H9 (cell line): Measurements from ENCODE around the gene ADGRA1. TPM values are rescaled to one million over a fixed set of nuclear protein-coding genes. Genes with fewer than 3 reads are reported as not detected.

Experiments used
- DNase-seq: peaks from one replicate; pipeline ENCODE4 v3.0.0-alpha.2; 2017
- H2AFZ ChIP-seq: one replicate; pipeline ENCODE4 v1.6.1; 2013; ENCODE audit warnings: mild to moderate bottlenecking, low read length, control low read depth, moderate library complexity
- H2AK5ac ChIP-seq: 2 replicates; pipeline ENCODE4 v1.6.1; 2013; ENCODE audit warnings: low read length, control low read depth, mixed read lengths; ENCODE audit not compliant: insufficient read length
- H2BK120ac ChIP-seq: one replicate; pipeline ENCODE4 v1.6.1; 2013; ENCODE audit warnings: low read depth, mild to moderate bottlenecking, low read length, control low read depth, inconsistent platforms; ENCODE audit not compliant: poor library complexity, severe bottlenecking
- H2BK12ac ChIP-seq: 2 replicates; pipeline ENCODE4 v1.6.1; 2013; ENCODE audit warnings: low read length, control low read depth, mixed read lengths, low read depth; ENCODE audit not compliant: insufficient read length
- H2BK15ac ChIP-seq: 2 replicates; pipeline ENCODE4 v1.6.1; 2013; ENCODE audit warnings: low read depth, low read length, control low read depth
- H2BK20ac ChIP-seq: one replicate; pipeline ENCODE4 v1.6.1; 2013; ENCODE audit warnings: low read depth, mild to moderate bottlenecking, low read length, control low read depth, inconsistent platforms; ENCODE audit not compliant: poor library complexity, severe bottlenecking
- H2BK5ac ChIP-seq: 2 replicates; pipeline ENCODE4 v1.6.1; 2013; ENCODE audit warnings: low read length, control low read depth, mixed read lengths; ENCODE audit not compliant: insufficient read length
- H3K14ac ChIP-seq: 2 replicates; pipeline ENCODE4 v1.6.1; 2013; ENCODE audit warnings: low read length, control low read depth; ENCODE audit not compliant: insufficient read depth
- H3K18ac ChIP-seq: 2 replicates; pipeline ENCODE4 v1.6.1; 2013; ENCODE audit warnings: low read depth, mild to moderate bottlenecking, mixed read lengths, low read length, control low read depth; ENCODE audit not compliant: insufficient read length
- H3K23ac ChIP-seq: 2 replicates; pipeline ENCODE4 v1.6.1; 2013; ENCODE audit warnings: low read length, control low read depth, mixed read lengths, low read depth; ENCODE audit not compliant: insufficient read length
- H3K23me2 ChIP-seq: 2 replicates; pipeline ENCODE4 v1.6.1; 2013; ENCODE audit warnings: low read depth, mild to moderate bottlenecking, mixed read lengths, low read length, control low read depth; ENCODE audit not compliant: insufficient read length, poor library complexity, severe bottlenecking
- H3K27ac ChIP-seq: 2 replicates; pipeline ENCODE4 v1.5.1; 2013; ENCODE audit warnings: low read length, control low read depth, mixed read lengths, low read depth; ENCODE audit not compliant: insufficient read length
- H3K27me3 ChIP-seq: 2 replicates; pipeline ENCODE4 v1.6.1; 2013; ENCODE audit warnings: low read length, control low read depth, inconsistent platforms; ENCODE audit not compliant: insufficient read depth
- H3K4ac ChIP-seq: 2 replicates; pipeline ENCODE4 v1.6.1; 2013; ENCODE audit warnings: low read depth, mild to moderate bottlenecking, control low read depth, inconsistent platforms, low read length, moderate library complexity
- H3K4me1 ChIP-seq: 2 replicates; pipeline ENCODE4 v1.6.1; 2013; ENCODE audit warnings: low read length, control low read depth, inconsistent platforms; ENCODE audit not compliant: insufficient read depth
- H3K4me2 ChIP-seq: 2 replicates; pipeline ENCODE4 v1.6.1; 2013; ENCODE audit warnings: low read length, control low read depth, mixed read lengths; ENCODE audit not compliant: insufficient read length, insufficient read depth
- H3K56ac ChIP-seq: 2 replicates; pipeline ENCODE4 v1.6.1; 2013; ENCODE audit warnings: low read depth, mild to moderate bottlenecking, mixed read lengths, low read length, control low read depth; ENCODE audit not compliant: insufficient read length
- H3K79me1 ChIP-seq: 2 replicates; pipeline ENCODE4 v1.6.1; 2013; ENCODE audit warnings: low read depth, mild to moderate bottlenecking, moderate library complexity, low read length, control low read depth, inconsistent platforms; ENCODE audit not compliant: insufficient read depth, poor library complexity, severe bottlenecking
- H3K79me2 ChIP-seq: 2 replicates; pipeline ENCODE4 v1.6.1; 2013; ENCODE audit warnings: low read length, control low read depth, inconsistent platforms; ENCODE audit not compliant: insufficient read depth
- H3K9ac ChIP-seq: 2 replicates; pipeline ENCODE4 v1.6.1; 2013; ENCODE audit warnings: low read length, control low read depth, mixed read lengths; ENCODE audit not compliant: insufficient read length; ENCODE audit errors: extremely low read depth
- H3K9me3 ChIP-seq: one replicate; pipeline ENCODE4 v1.6.1; 2013; ENCODE audit warnings: low read depth, low read length, inconsistent platforms; ENCODE audit not compliant: control insufficient read depth
- H3T11ph ChIP-seq: one replicate; pipeline ENCODE4 v1.6.1; 2013; ENCODE audit warnings: mild to moderate bottlenecking, low read length, control low read depth, inconsistent platforms
- H4K20me1 ChIP-seq: one replicate; pipeline ENCODE4 v1.6.1; 2013; ENCODE audit not compliant: control insufficient read depth, insufficient read length, insufficient read depth
- H4K5ac ChIP-seq: 2 replicates; pipeline ENCODE4 v1.6.1; 2013; ENCODE audit warnings: low read depth, mild to moderate bottlenecking, mixed read lengths, low read length, control low read depth; ENCODE audit not compliant: insufficient read length
- H4K8ac ChIP-seq: replicated peaks from 2 replicates; pipeline ENCODE4 v1.6.1; 2013; ENCODE audit warnings: low read length, control low read depth, mixed read lengths, low read depth; ENCODE audit not compliant: insufficient read length
- H4K91ac ChIP-seq: 2 replicates; pipeline ENCODE4 v1.6.1; 2013; ENCODE audit warnings: low read depth, mild to moderate bottlenecking, moderate library complexity, mixed read lengths, low read length, control low read depth; ENCODE audit not compliant: insufficient read length
- H3K27ac Mint-ChIP-seq, 3 experiments: 2 replicates in 2 of 3; 3 replicates in 1 of 3; pipeline ENCODE4 v1.8.0; 2020 to 2021; ENCODE audit warnings: mixed read lengths in 3 of 3, mild to moderate bottlenecking in 1 of 3, moderate library complexity in 1 of 3
- H3K27me3 Mint-ChIP-seq: 2 replicates; pipeline ENCODE4 v1.8.0; 2021; ENCODE audit warnings: low read depth, mild to moderate bottlenecking, moderate library complexity, mixed read lengths
- H3K36me3 Mint-ChIP-seq, 3 experiments: 2 replicates in 2 of 3; 3 replicates in 1 of 3; pipeline ENCODE4 v1.8.0; 2020 to 2021; ENCODE audit warnings: low read depth in 3 of 3, mixed read lengths in 3 of 3; ENCODE audit not compliant: insufficient read depth in 1 of 3
- H3K4me1 Mint-ChIP-seq, 2 experiments: 2 replicates each; pipeline ENCODE4 v1.8.0; 2020; ENCODE audit warnings: mixed read lengths in 2 of 2
- H3K4me3 Mint-ChIP-seq, 2 experiments: 2 replicates in 1 of 2; 3 replicates in 1 of 2; pipeline ENCODE4 v1.8.0; 2020 to 2021; ENCODE audit warnings: mild to moderate bottlenecking in 2 of 2, mixed read lengths in 2 of 2, moderate library complexity in 1 of 2
- H3K9me3 Mint-ChIP-seq, 2 experiments: 2 replicates in 1 of 2; 3 replicates in 1 of 2; pipeline ENCODE4 v1.8.0; 2020; ENCODE audit warnings: mild to moderate bottlenecking in 2 of 2, mixed read lengths in 2 of 2, moderate library complexity in 1 of 2
- CTCF ChIP-seq: fragments of 200-600 bp; sonication (generic); conservative IDR thresholded peaks from 3 replicates; pipeline ENCODE4 v1.8.0; 2021; ENCODE audit warnings: antibody characterized with exemption, mild to moderate bottlenecking
- WGBS: extraction: QIAGEN DNeasy Blood & Tissue Kit; methylation state at CpG from one replicate; pipeline ENCODE4 v1.1.7; 2013; ENCODE audit warnings: missing lambda C conversion rate, low lambda C conversion rate, mixed read lengths; ENCODE audit not compliant: insufficient read length; ENCODE audit errors: extremely low coverage; 5-methylcytosine and 5-hydroxymethylcytosine counted together
- total RNA-seq: library from RNA; stranded (reverse); gene quantifications from 2 replicates; pipeline ENCODE4 v1.2.1, GENCODE V29; 2021

Gene ADGRA1
- total RNA-seq, 1 experiment from 2014 or later, result 0.11 TPM

GRCh38 chr10:133179651-133180050, 91.9 kb downstream of the ADGRA1 start:
- no peak for DNase-seq
- Histone ChIP-seq H3K79me1 (no peaks in the 10 kb centered on the region), H4K5ac (no peak overlapping the region), H3K27ac (no peak overlapping the region), H3K4me1 (no peaks in the 10 kb centered on the region), H3K79me2 (no peaks in the 10 kb centered on the region), H3K14ac (no peak overlapping the region), H3K9ac (no peak overlapping the region), H4K20me1 (no peaks in the 10 kb centered on the region), H3K9me3 (peaks cover 12% of the 10 kb centered on the region), H3K4ac (no peak overlapping the region), H4K8ac (no peak overlapping the region), H2AFZ (no peak overlapping the region), H2AK5ac (no peak overlapping the region), H3K27me3 (no peaks in the 10 kb centered on the region), H2BK15ac (no peak overlapping the region), H3K23me2 (no peaks in the 10 kb centered on the region), H2BK120ac (no peak overlapping the region), H3T11ph (no peak overlapping the region), H3K18ac (no peak overlapping the region), H2BK20ac (no peak overlapping the region), H4K91ac (no peak overlapping the region), H3K4me2 (no peak overlapping the region), H2BK12ac (no peak overlapping the region), H3K23ac (no peak overlapping the region), H2BK5ac (no peak overlapping the region), H3K56ac (no peak overlapping the region)
- no CpG with 5 or more reads among the region's 26 CpGs for WGBS
- Mint-ChIP-seq H3K27ac (no peak overlapping the region), H3K36me3 (peaks cover 16 to 30% (median 27%) of the 10 kb centered on the region in 3 experiments), H3K9me3 (peaks cover 20 to 23% of the 10 kb centered on the region in 2 experiments), H3K27me3 (no peaks in the 10 kb centered on the region), H3K4me3 (no peak overlapping the region), H3K4me1 (no peaks in the 10 kb centered on the region)
- TF ChIP-seq CTCF, result no peak
